ENCODE measurements around the gene MFSD2B.

GRCh38 chr2:24040511-24040910, 30.6 kb downstream of the MFSD2B start:
- TF ChIP-seq CTCF (IDR thresholded peaks at IDR 0.05) (no peak), EP300 (IDR thresholded peaks at IDR 0.05) (no peak), POLR2A (IDR thresholded peaks at IDR 0.05) (no peak), POLR2AphosphoS5 (IDR thresholded peaks at IDR 0.05) (no peak)

Measured in gastroesophageal sphincter (tissue), 3 donors.